H1 (cell line): ENCODE measurements around the gene NID1. TPM values are rescaled to one million over a fixed set of nuclear protein-coding genes. Genes with fewer than 3 reads are reported as not detected.

Experiments used
- CTCF ChIA-PET: fragments of 300-600 bp; sonication (Branson Sonifier 250); formaldehyde crosslinking; loops from one replicate; lab custom pipeline; 2021; ENCODE audit not compliant: partially characterized antibody; lab: Charles Lee
- POLR2A ChIA-PET: fragments of 300-600 bp; sonication (Branson Sonifier 250); formaldehyde crosslinking; loops from one replicate; lab custom pipeline; 2021; ENCODE audit warnings: inconsistent platforms; ENCODE audit not compliant: partially characterized antibody; lab: Charles Lee
- DNase-seq, 2 experiments: peaks; one replicate each; pipeline versions ENCODE4 v3.0.0 to v3.0.0-alpha.2; 2010 to 2022; ENCODE audit warnings: low spot score in 2 of 2, low read depth in 1 of 2, mixed read lengths in 1 of 2
- FAIRE-seq: peaks from 2 replicates; lab custom pipeline; 2011; peaks lifted over from hg19 to GRCh38; lab: Jason Lieb, UNC
- H2AFZ ChIP-seq: 2 replicates; pipeline ENCODE4 v1.8.1; 2012; ENCODE audit warnings: low read length, inconsistent platforms
- H2AK5ac ChIP-seq: 2 replicates; pipeline ENCODE4 v1.6.1; 2013; ENCODE audit warnings: low read depth, low read length
- H2BK120ac ChIP-seq: replicated peaks from 2 replicates; pipeline ENCODE3; 2013; ENCODE audit warnings: low read depth, low read length, inconsistent platforms
- H2BK12ac ChIP-seq: 2 replicates; pipeline ENCODE4 v1.6.1; 2013; ENCODE audit warnings: low read depth, low read length
- H2BK15ac ChIP-seq: 2 replicates; pipeline ENCODE4 v1.6.1; 2013; ENCODE audit warnings: low read length
- H2BK20ac ChIP-seq: 2 replicates; pipeline ENCODE4 v1.6.1; 2013; ENCODE audit warnings: low read length
- H2BK5ac ChIP-seq: 2 replicates; pipeline ENCODE4 v1.6.1; 2013; ENCODE audit warnings: low read depth, low read length
- H3K14ac ChIP-seq: 2 replicates; pipeline ENCODE4 v1.6.1; 2013; ENCODE audit warnings: inconsistent platforms; ENCODE audit not compliant: insufficient read length
- H3K18ac ChIP-seq: 2 replicates; pipeline ENCODE4 v1.6.1; 2013; ENCODE audit warnings: low read length; ENCODE audit errors: extremely low read depth
- H3K23ac ChIP-seq: 2 replicates; pipeline ENCODE4 v1.6.1; 2013; ENCODE audit warnings: inconsistent platforms; ENCODE audit not compliant: insufficient read length
- H3K23me2 ChIP-seq: 2 replicates; pipeline ENCODE4 v1.6.1; 2013; ENCODE audit warnings: low read depth, low read length
- H3K27ac ChIP-seq: 2 replicates; pipeline ENCODE4 v1.6.1; 2011; ENCODE audit warnings: low read depth, low read length, inconsistent platforms
- H3K27me3 ChIP-seq, 4 experiments: replicated peaks in 1 of 4; 1 replicate in 1 of 4; 2 replicates in 3 of 4; pipeline versions ENCODE4 v1.6.1 to v1.8.1; 2011 to 2013; ENCODE audit warnings: low read length in 3 of 4, mild to moderate bottlenecking in 3 of 4, inconsistent platforms in 2 of 4, mixed read lengths in 2 of 4, moderate library complexity in 1 of 4; ENCODE audit not compliant: control insufficient read depth in 3 of 4, insufficient read depth in 3 of 4; ENCODE audit errors: extremely low read depth in 1 of 4
- H3K36me3 ChIP-seq, 4 experiments: 2 replicates each; pipeline versions ENCODE4 v1.6.1 to v1.8.1; 2011 to 2013; ENCODE audit warnings: mild to moderate bottlenecking in 4 of 4, low read length in 3 of 4, moderate library complexity in 2 of 4, control low read depth in 1 of 4, inconsistent platforms in 1 of 4; ENCODE audit not compliant: insufficient read depth in 4 of 4, control insufficient read depth in 2 of 4
- H3K4ac ChIP-seq: replicated peaks from 2 replicates; pipeline ENCODE3; 2013; ENCODE audit warnings: low read length, low read depth, mixed read lengths, inconsistent platforms; ENCODE audit not compliant: insufficient read length
- H3K4me1 ChIP-seq, 4 experiments: replicated peaks in 1 of 4; 1 replicate in 1 of 4; 2 replicates in 3 of 4; pipeline versions ENCODE4 v1.6.1 to v1.8.1; 2011 to 2013; ENCODE audit warnings: low read length in 3 of 4, inconsistent platforms in 2 of 4, mixed read lengths in 1 of 4; ENCODE audit not compliant: insufficient read depth in 4 of 4, control insufficient read depth in 3 of 4
- H3K4me2 ChIP-seq, 2 experiments: 2 replicates each; pipeline versions ENCODE4 v1.6.1 to v1.8.1; 2011 to 2013; ENCODE audit warnings: low read depth in 2 of 2, low read length in 2 of 2, control low read depth in 1 of 2, inconsistent platforms in 1 of 2, mild to moderate bottlenecking in 1 of 2; ENCODE audit not compliant: insufficient read depth in 1 of 2
- H3K4me3 ChIP-seq, 4 experiments: fragments of 200-600, 300-600 bp in 1 of 4; sonication (generic), shearing (Covaris generic), sonication (Bioruptor Twin) in 1 of 4; 2 replicates each; pipeline versions ENCODE4 v1.5.1 to v1.8.1; 2011 to 2016; ENCODE audit warnings: low read length in 4 of 4, low read depth in 3 of 4, control low read depth in 2 of 4, inconsistent platforms in 2 of 4, mild to moderate bottlenecking in 2 of 4, mixed read lengths in 1 of 4, moderate library complexity in 1 of 4; ENCODE audit not compliant: insufficient read depth in 2 of 4; ENCODE audit errors: extremely low read depth in 1 of 4
- H3K56ac ChIP-seq: replicated peaks from 2 replicates; pipeline ENCODE3; 2013; ENCODE audit warnings: low read depth, mild to moderate bottlenecking, mixed read lengths, low read length, inconsistent platforms; ENCODE audit not compliant: insufficient read length
- H3K79me1 ChIP-seq: 2 replicates; pipeline ENCODE4 v1.6.1; 2013; ENCODE audit warnings: low read depth, low read length, control low read depth
- H3K79me2 ChIP-seq, 2 experiments: 2 replicates each; pipeline versions ENCODE4 v1.6.1 to v1.8.1; 2012 to 2013; ENCODE audit warnings: low read length in 2 of 2, mild to moderate bottlenecking in 2 of 2, inconsistent platforms in 1 of 2; ENCODE audit not compliant: insufficient read depth in 2 of 2, control insufficient read depth in 1 of 2
- H3K9ac ChIP-seq, 4 experiments: replicated peaks in 1 of 4; 1 replicate in 1 of 4; 2 replicates in 3 of 4; pipeline versions ENCODE4 v1.6.1 to v1.8.1; 2011 to 2013; ENCODE audit warnings: low read depth in 3 of 4, low read length in 3 of 4, control low read depth in 2 of 4, mild to moderate bottlenecking in 2 of 4, moderate library complexity in 2 of 4, inconsistent platforms in 1 of 4; ENCODE audit errors: extremely low read depth in 1 of 4
- H3K9me3 ChIP-seq, 2 experiments: 2 replicates each; pipeline versions ENCODE4 v1.6.1 to v1.8.1; 2012 to 2013; ENCODE audit warnings: mild to moderate bottlenecking in 2 of 2, moderate library complexity in 2 of 2, control low read depth in 1 of 2, inconsistent platforms in 1 of 2, low read depth in 1 of 2, low read length in 1 of 2, mixed read lengths in 1 of 2; ENCODE audit not compliant: insufficient read depth in 2 of 2
- H4K20me1 ChIP-seq, 2 experiments: replicated peaks in 1 of 2; 2 replicates each; pipeline versions ENCODE3 to v1.8.1; 2011 to 2013; ENCODE audit warnings: inconsistent platforms in 2 of 2, low read length in 2 of 2, mild to moderate bottlenecking in 1 of 2; ENCODE audit not compliant: insufficient read depth in 2 of 2, control insufficient read depth in 1 of 2
- H4K5ac ChIP-seq: 2 replicates; pipeline ENCODE4 v1.6.1; 2013; ENCODE audit warnings: low read length, low read depth, mixed read lengths, inconsistent platforms; ENCODE audit not compliant: insufficient read length
- H4K8ac ChIP-seq: 2 replicates; pipeline ENCODE4 v1.8.0; 2013; ENCODE audit warnings: mild to moderate bottlenecking, moderate library complexity, low read length, inconsistent platforms; ENCODE audit not compliant: insufficient read depth; ENCODE audit errors: extremely low read depth
- H4K91ac ChIP-seq: replicated peaks from 2 replicates; pipeline ENCODE3; 2013; ENCODE audit warnings: low read length, mixed read lengths, inconsistent platforms; ENCODE audit not compliant: insufficient read length
- CREB1 ChIP-seq: IDR thresholded peaks from 2 replicates; pipeline ENCODE4 v1.6.1; 2012; ENCODE audit warnings: inconsistent platforms
- EZH2 ChIP-seq: fragments of 200-600 bp; sonication (generic); IDR thresholded peaks from 2 replicates; pipeline ENCODE4 v1.7.1; 2012; ENCODE audit warnings: low read depth, mild to moderate bottlenecking, moderate library complexity, low read length, inconsistent platforms; ENCODE audit not compliant: severe bottlenecking
- JUN ChIP-seq: IDR thresholded peaks from 2 replicates; pipeline ENCODE4 v1.6.1; 2011; ENCODE audit warnings: low read depth, mild to moderate bottlenecking, improper control_type of control experiment, low read length
- POU5F1 ChIP-seq: IDR thresholded peaks from 2 replicates; pipeline ENCODE4 v1.6.1; 2011; ENCODE audit warnings: low read depth, mild to moderate bottlenecking, low read length, moderate library complexity
- SP1 ChIP-seq: IDR thresholded peaks from 2 replicates; pipeline ENCODE4 v1.6.1; 2011; ENCODE audit warnings: low read depth, low read length
- SRF ChIP-seq: IDR thresholded peaks from 2 replicates; pipeline ENCODE4 v1.6.1; 2011; ENCODE audit warnings: mild to moderate bottlenecking, low read depth, low read length, moderate library complexity
- WGBS, 2 experiments: shearing (Covaris generic) in 1 of 2; methylation state at CpG; one replicate each; pipeline versions ENCODE4 v1.1.6 to v1.1.7; 2013 to 2015; ENCODE audit warnings: low lambda C conversion rate in 2 of 2, mixed read lengths in 2 of 2, inconsistent platforms in 1 of 2, low coverage in 1 of 2, missing lambda C conversion rate in 1 of 2; ENCODE audit not compliant: insufficient replicate concordance in 2 of 2, insufficient coverage in 1 of 2, insufficient read length in 1 of 2; ENCODE audit errors: extremely low coverage in 1 of 2, missing lambda C conversion rate in 1 of 2; 5-methylcytosine and 5-hydroxymethylcytosine counted together
- polyA plus RNA-seq, 7 experiments: library from polyadenylated mRNA; depleted of rRNA in 3 of 7; stranded (reverse) in 5 of 7; unstranded in 2 of 7; fragments of >200 nt in 5 of 7; fragments of 200-250 nt in 2 of 7; gene quantifications; 1 replicate in 5 of 7; 2 replicates in 1 of 7; 4 replicates in 1 of 7; pipeline versions ENCODE4 v1.2.1 to v1.2.3, GENCODE V29; 2011 to 2013; ENCODE audit warnings: missing spikeins in 2 of 7, mixed read lengths in 2 of 7
- total RNA-seq: library from RNA; stranded (reverse); fragmentation: NEBNext Ultra II Directional; extraction: Animal tissue kit (Norgen Biotek cat#: 25700); gene quantifications from 2 replicates; pipeline ENCODE4 v1.2.1, GENCODE V29; 2021
- TF ChIP-seq, protein P1 (sequence below): IDR thresholded peaks from 2 replicates; pipeline ENCODE4 v1.6.1; 2012; ENCODE audit warnings: inconsistent platforms

The NID1 gene
- total and polyA plus RNA-seq, 2 of the 8 experiments (the other 6 are each of a cell fraction or from before 2014, with no cell fraction given): 20.9 to 25.4 TPM

DNA sequence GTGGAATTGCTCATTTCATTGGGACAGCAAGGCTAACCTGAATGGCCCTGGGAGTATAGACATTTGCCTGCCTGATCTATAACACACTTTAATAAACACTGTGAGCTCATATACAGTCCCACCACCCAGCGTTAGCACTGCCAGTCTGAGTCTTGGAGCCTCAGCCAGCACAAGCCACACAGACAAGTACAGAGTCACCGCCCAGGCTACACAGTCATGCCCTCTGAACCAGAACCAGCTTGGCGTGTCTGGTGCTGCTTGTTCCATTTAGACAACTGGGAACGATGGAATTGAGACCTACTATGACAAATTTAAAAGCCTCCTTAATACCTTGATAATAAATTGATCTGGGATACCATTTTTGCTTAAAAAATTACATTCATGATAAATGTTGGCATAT lies 31.6 kb downstream of the NID1 start:
- no peaks in the 10 kb centered on the region for H3K4me1 ChIP-seq
- H4K5ac ChIP-seq: no peak overlapping the region
- no peak overlapping the region for H2BK15ac ChIP-seq
- H4K8ac ChIP-seq: no peak overlapping the region; the same call in 1 of the 2 replicates
- CTCF ChIA-PET: interaction anchor here (0.7 kb wide), 1 partner anchor 28 kb away, joined by 3 read pairs; no protein-coding TSS in a partner anchor
- no peak overlapping the region for H2AK5ac ChIP-seq
- no peaks in the 10 kb centered on the region for H3K27me3 ChIP-seq
- no peak overlapping the region for H3K9ac ChIP-seq
- H2BK12ac ChIP-seq: no peak overlapping the region
- H3K4ac ChIP-seq: no peak overlapping the region
- no peak overlapping the region for H3K4me2 ChIP-seq
- H3K79me2 ChIP-seq: no peaks in the 10 kb centered on the region
- POLR2A ChIA-PET: no interaction called here
- H4K20me1 ChIP-seq: no peaks in the 10 kb centered on the region
- no peak for FAIRE-seq
- no peak overlapping the region for H2AFZ ChIP-seq
- no peak overlapping the region for H2BK5ac ChIP-seq
- no peak overlapping the region for H3K27ac ChIP-seq
- WGBS, 2 experiments: 92% methylated on average over 4 of the region's 4 CpGs; no CpG with 5 or more reads in 1 of the 2 experiments
- no peak overlapping the region for H3K56ac ChIP-seq
- H3K9me3 ChIP-seq: no peaks in the 10 kb centered on the region
- DNase-seq: no peak
- H3K4me3 ChIP-seq: no peak overlapping the region
- H3K79me1 ChIP-seq: no peaks in the 10 kb centered on the region
- no peaks in the 10 kb centered on the region; a peak in 1 of 8 replicates for H3K36me3 ChIP-seq
- no peak overlapping the region for H2BK120ac ChIP-seq
- no peak overlapping the region for H2BK20ac ChIP-seq
- no peaks in the 10 kb centered on the region for H3K23me2 ChIP-seq
- no peak overlapping the region for H3K23ac ChIP-seq
- H4K91ac ChIP-seq: no peak overlapping the region
- H3K18ac ChIP-seq: no peak overlapping the region
- no peak overlapping the region for H3K14ac ChIP-seq
- no peak for TF ChIP-seq JUN
- TF ChIP-seq, protein P1, sequence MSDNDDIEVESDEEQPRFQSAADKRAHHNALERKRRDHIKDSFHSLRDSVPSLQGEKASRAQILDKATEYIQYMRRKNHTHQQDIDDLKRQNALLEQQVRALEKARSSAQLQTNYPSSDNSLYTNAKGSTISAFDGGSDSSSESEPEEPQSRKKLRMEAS: no peak
- no peak for TF ChIP-seq SRF
- no peak for TF ChIP-seq POU5F1
- TF ChIP-seq SP1: no peak
- TF ChIP-seq EZH2: no peak
- TF ChIP-seq CREB1: no peak
